ENCODE results near the gene PKP4.

GRCh38 chr2:158481116-158481515 lies 24.4 kb downstream of the PKP4 start:
- TF ChIP-seq CTCF (IDR thresholded peaks at IDR 0.05; ENCODE audit: insufficient read depth, low read length, poor library complexity, severe bottlenecking): no peak
- no peak for TF ChIP-seq EZH2phosphoT487 (conservative IDR thresholded peaks at IDR 0.05; ENCODE audit: low read length)
